K562 (cell line): ENCODE results near the gene TMSB4X. TPM values are rescaled to one million over a fixed set of nuclear protein-coding genes. Genes with fewer than 3 reads are reported as not detected.

Experiments
- ATAC-seq: fragments of 200-7000 bp; cut with Tn5 transposase; 3 replicates; pipeline ENCODE4 v1.9.1; 2020; ENCODE audit warnings: moderate library complexity
- BruUV-seq: library from RNA; stranded (reverse); fragments of 400-500 nt; replicated peaks from 2 replicates; lab custom pipeline; 2021; lab: Mats Ljungman, UMichigan
- CTCF ChIA-PET: fragments of 300-600 bp; formaldehyde crosslinking; extraction: SDS; loops from one replicate; lab custom pipeline; 2021; ENCODE audit warnings: low intra/inter-chr PET ratio; lab: Yijun Ruan, JAX
- POLR2A ChIA-PET: fragments of 300-600, 350-650 bp; sonication (Branson Sonifier 250); formaldehyde crosslinking; extraction: SDS; loops from one replicate; lab custom pipeline; 2021; ENCODE audit warnings: antibody characterized with exemption, inconsistent platforms; lab: Yijun Ruan, JAX
- DNase-seq, 4 experiments: peaks; one replicate each; pipeline versions ENCODE4 v3.0.0 to v3.0.0-alpha.2; 2011 to 2018; ENCODE audit warnings: low spot score in 3 of 4, mixed read lengths in 3 of 4; ENCODE audit errors: extremely low read depth in 1 of 4
- FAIRE-seq: peaks from 2 replicates; lab custom pipeline; 2011; peaks lifted over from hg19 to GRCh38; lab: Jason Lieb, UNC
- H2AFZ ChIP-seq: 2 replicates; pipeline ENCODE4 v1.6.0; 2011; ENCODE audit warnings: low read depth, low read length, control low read depth, inconsistent platforms
- H3K27ac ChIP-seq: fragments of 200-600 bp; 3 replicates; pipeline ENCODE4 v1.8.0; 2011; ENCODE audit warnings: low read depth, mild to moderate bottlenecking, control low read depth, inconsistent platforms, low read length, moderate library complexity, mixed read lengths; ENCODE audit errors: extremely low read depth
- H3K27me3 ChIP-seq, 2 experiments: fragments of 300-600 bp in 1 of 2; 2 replicates in 1 of 2; 3 replicates in 1 of 2; pipeline versions ENCODE4 v1.6.0 to v1.8.0; 2011; ENCODE audit warnings: inconsistent platforms in 2 of 2, low read length in 2 of 2, mild to moderate bottlenecking in 1 of 2, mixed read lengths in 1 of 2, moderate library complexity in 1 of 2; ENCODE audit not compliant: control insufficient read depth in 2 of 2, insufficient read depth in 2 of 2
- H3K36me3 ChIP-seq: fragments of 300-600 bp; 3 replicates; pipeline ENCODE4 v1.8.0; 2011; ENCODE audit warnings: mild to moderate bottlenecking, low read length, inconsistent platforms; ENCODE audit not compliant: control insufficient read depth, insufficient read depth
- H3K4me1 ChIP-seq, 2 experiments: fragments of 200-600 bp in 1 of 2; replicated peaks in 1 of 2; 2 replicates in 1 of 2; 3 replicates in 1 of 2; pipeline versions ENCODE4 v1.5.1 to v1.8.0; 2011; ENCODE audit warnings: inconsistent platforms in 2 of 2, low read length in 2 of 2, mild to moderate bottlenecking in 1 of 2, mixed read lengths in 1 of 2, moderate library complexity in 1 of 2; ENCODE audit not compliant: control insufficient read depth in 2 of 2, insufficient read depth in 2 of 2
- H3K4me2 ChIP-seq: 2 replicates; pipeline ENCODE4 v1.6.1; 2011; ENCODE audit warnings: low read length, control low read depth, inconsistent platforms, mixed read lengths; ENCODE audit not compliant: insufficient read depth
- H3K4me3 ChIP-seq: fragments of 200-600 bp; sonication (generic), shearing (Covaris generic); 2 replicates; pipeline ENCODE4 v1.5.1; 2016; ENCODE audit warnings: control low read depth, inconsistent platforms
- H3K79me2 ChIP-seq: fragments of 200-600 bp; 3 replicates; pipeline ENCODE4 v1.8.0; 2011; ENCODE audit warnings: low read length, inconsistent platforms; ENCODE audit not compliant: control insufficient read depth, insufficient read depth
- H3K9ac ChIP-seq, 2 experiments: 2 replicates each; pipeline versions ENCODE4 v1.6.0 to v1.6.1; 2011; ENCODE audit warnings: low read depth in 2 of 2, low read length in 2 of 2, control low read depth in 1 of 2, inconsistent platforms in 1 of 2, mild to moderate bottlenecking in 1 of 2, mixed read lengths in 1 of 2; ENCODE audit not compliant: insufficient read depth in 1 of 2
- H3K9me1 ChIP-seq: one replicate; pipeline ENCODE4 v1.6.0; 2011; ENCODE audit warnings: inconsistent platforms, mild to moderate bottlenecking, low read length, moderate library complexity; ENCODE audit not compliant: control insufficient read depth, insufficient read depth
- H3K9me3 ChIP-seq: replicated peaks from 2 replicates; pipeline ENCODE4 v1.5.1; 2011; ENCODE audit warnings: low read depth, low read length, inconsistent platforms; ENCODE audit not compliant: control insufficient read depth, insufficient read depth
- H4K20me1 ChIP-seq: replicated peaks from 2 replicates; pipeline ENCODE4 v1.6.1; 2011; ENCODE audit warnings: low read length, inconsistent platforms, mixed read lengths; ENCODE audit not compliant: control insufficient read depth, insufficient read depth
- ETV5 ChIP-seq: sonication (generic); formaldehyde crosslinking; IDR thresholded peaks from 2 replicates; pipeline ENCODE4 v1.4.0; 2020; ENCODE audit warnings: low read depth, mild to moderate bottlenecking, missing genetic modification reagents
- FOXO4 ChIP-seq: fragments of 450-650 bp; formaldehyde crosslinking; IDR thresholded peaks from 2 replicates; pipeline ENCODE4 v1.4.0; 2020; ENCODE audit warnings: mild to moderate bottlenecking, moderate library complexity
- HMG20B ChIP-seq: fragments of 250-450 bp; sonication (Bioruptor Pico); IDR thresholded peaks from 2 replicates; pipeline ENCODE4 v1.5.0; 2021; ENCODE audit warnings: mild to moderate bottlenecking
- NR4A1 ChIP-seq, 2 experiments: fragments of 250-450 bp in 1 of 2; fragments of 450-650 bp in 1 of 2; sonication (Bioruptor Pico) in 1 of 2; IDR thresholded peaks; 2 replicates each; pipeline versions ENCODE4 v1.4.0 to v1.6.1; 2016 to 2020; ENCODE audit warnings: mild to moderate bottlenecking in 2 of 2, missing compliant biosample characterization in 1 of 2, missing genetic modification characterization in 1 of 2, moderate library complexity in 1 of 2
- SPI1 ChIP-seq: IDR thresholded peaks from 2 replicates; pipeline ENCODE4 v1.6.1; 2011; ENCODE audit warnings: low read depth, low read length, control low read depth, borderline replicate concordance
- WGBS: fragments of 100-300 bp; shearing (Covaris generic); methylation state at CpG from one replicate; pipeline ENCODE4 v1.1.6; 2016; ENCODE audit warnings: low coverage, mixed read lengths; ENCODE audit not compliant: insufficient coverage; ENCODE audit errors: missing lambda C conversion rate; 5-methylcytosine and 5-hydroxymethylcytosine counted together
- in situ Hi-C: fragments of 300-500 bp; cut with MboI; formaldehyde crosslinking; loops from 4 replicates; pipeline ENCODE4 v1.15.0; 2018; ENCODE audit warnings: inconsistent platforms, mixed read lengths
- intact Hi-C: fragments of 100-400 bp; cut with micrococcal nuclease; formaldehyde crosslinking; loops from 2 replicates; pipeline ENCODE4 v1.14.2; 2022
- polyA plus RNA-seq, 8 experiments: library from polyadenylated mRNA; depleted of rRNA in 4 of 8; stranded (reverse) in 5 of 8; unstranded in 3 of 8; fragments of >200 nt; fragmentation: Nextera tagmentation in 2 of 8; fragmentation: Illumina TruSeq in 1 of 8; extraction: Ambion mirVana in 2 of 8; extraction: Trizol in 1 of 8; gene quantifications; 2 replicates each; pipeline versions ENCODE4 v1.2.1 to v1.2.3, GENCODE V29; 2011 to 2014; ENCODE audit warnings: inconsistent platforms in 1 of 8, missing spikeins in 1 of 8
- total RNA-seq, 7 experiments: library from RNA; depleted of rRNA in 6 of 7; stranded (reverse); fragments of >200 nt in 6 of 7; fragmentation: Illumina TruSeq in 2 of 7; extraction: Trizol in 2 of 7; gene quantifications; 2 replicates each; pipeline versions ENCODE4 v1.2.1 to v1.2.3, GENCODE V29; 2011 to 2021; ENCODE audit warnings: low replicate concordance in 1 of 7
- TF ChIP-seq, protein P1 (sequence below): fragments of 450-650 bp; IDR thresholded peaks from 2 replicates; pipeline ENCODE4 v1.6.1; 2016

Gene TMSB4X
- total and polyA plus RNA-seq, 9 of the 15 experiments (the other 6 are each of a cell fraction or from before 2014, with no cell fraction given): 1,035 to 2,035 (median 1,529) TPM

DNA sequence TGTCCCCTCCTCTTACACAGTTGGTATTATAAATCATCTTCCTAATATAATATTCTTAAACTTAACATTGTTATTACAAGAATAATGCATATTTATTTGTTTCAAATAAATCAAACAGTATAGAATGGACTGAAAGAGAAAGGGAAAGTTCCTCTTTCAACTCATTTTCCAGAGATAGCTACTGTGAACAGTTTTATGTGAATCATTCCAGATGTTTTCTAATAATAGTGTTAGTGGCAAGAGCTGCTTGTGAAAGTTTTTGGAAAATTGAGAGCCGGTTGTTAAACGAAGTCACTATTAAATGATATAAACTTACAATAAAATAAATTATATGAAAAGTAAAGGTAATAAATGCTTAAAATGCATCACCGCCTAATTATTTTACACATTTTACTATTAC, 14.6 kb downstream of the TMSB4X start (continued):
- TF ChIP-seq ETV5 (CRISPR knock-in tag) (no peak), FOXO4 (CRISPR knock-in tag) (no peak), NR4A1 (CRISPR knock-in tag; IDR thresholded peaks at IDR 0.05) (no peak), NR4A1 (tag; IDR thresholded peaks at IDR 0.05) (no peak)

- no peaks in the 10 kb centered on the region for H3K79me2 ChIP-seq
Observed at GRCh38 chrX:12991575-12991974, 16.7 kb downstream of the TMSB4X start.

More at GRCh38 chrX:12991575-12991974, 16.7 kb downstream of the TMSB4X start:
- POLR2A ChIA-PET: interaction anchor here (2.5 kb wide), 1 partner anchor 14 kb away, joined by 7 read pairs; no protein-coding TSS in a partner anchor
- Histone ChIP-seq H3K36me3 (no peaks in the 10 kb centered on the region), H3K9me1 (no peaks in the 10 kb centered on the region), H3K4me3 (no peak overlapping the region), H3K4me2 (no peak overlapping the region), H3K9me3 (no peaks in the 10 kb centered on the region), H2AFZ (peak overlapping the region; percentile 37; the same call in 1 of the 2 replicates), H3K27me3 (no peaks in the 10 kb centered on the region), H3K9ac (no peak overlapping the region), H4K20me1 (no peaks in the 10 kb centered on the region), H3K27ac (0 out of 3 replicates have a peak overlapping the region, but pooled peaks have one; percentile 18), H3K4me1 (peaks cover 0 to 14% of the 10 kb centered on the region in 2 experiments; a peak in 2 of 5 replicates)
- in situ Hi-C loops: no loop called here
- FAIRE-seq (no peak), ATAC-seq (no peak), DNase-seq (no peak)
- TF ChIP-seq, protein P1, sequence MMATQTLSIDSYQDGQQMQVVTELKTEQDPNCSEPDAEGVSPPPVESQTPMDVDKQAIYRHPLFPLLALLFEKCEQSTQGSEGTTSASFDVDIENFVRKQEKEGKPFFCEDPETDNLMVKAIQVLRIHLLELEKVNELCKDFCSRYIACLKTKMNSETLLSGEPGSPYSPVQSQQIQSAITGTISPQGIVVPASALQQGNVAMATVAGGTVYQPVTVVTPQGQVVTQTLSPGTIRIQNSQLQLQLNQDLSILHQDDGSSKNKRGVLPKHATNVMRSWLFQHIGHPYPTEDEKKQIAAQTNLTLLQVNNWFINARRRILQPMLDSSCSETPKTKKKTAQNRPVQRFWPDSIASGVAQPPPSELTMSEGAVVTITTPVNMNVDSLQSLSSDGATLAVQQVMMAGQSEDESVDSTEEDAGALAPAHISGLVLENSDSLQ: peak; percentile 80
- TF ChIP-seq HMG20B (CRISPR knock-in tag): no peak
- TF ChIP-seq SPI1: peak; percentile 55; the same call in 1 of the 2 replicates
- BruUV-seq: no TSS peak
- intact Hi-C loops: no loop called here
- CTCF ChIA-PET: interaction anchor here (0.7 kb wide), 1 partner anchor 279 kb away, joined by 8 read pairs; no protein-coding TSS in a partner anchor
- 47% methylated on average over 3 of the region's 3 CpGs for WGBS
